Measurements from ENCODE around the gene FANCB. TPM values are rescaled to one million over a fixed set of nuclear protein-coding genes. Genes with fewer than 3 reads are reported as not detected.

Gene FANCB
- total RNA-seq, 1 donor from 2014 or later, result 3.4 TPM

- no peaks in the 10 kb centered on the region for H3K4me1 Mint-ChIP-seq (ENCODE audit: low read depth, unreplicated experiment)
- H3K4me3 Mint-ChIP-seq (ENCODE audit: unreplicated experiment), result no peak overlapping the region
- H3K9me3 Mint-ChIP-seq (ENCODE audit: unreplicated experiment), result no peaks in the 10 kb centered on the region
- H3K27me3 Mint-ChIP-seq (ENCODE audit: unreplicated experiment), result peaks cover 5% of the 10 kb centered on the region
- no peak overlapping the region for H3K27ac Mint-ChIP-seq (ENCODE audit: unreplicated experiment)
- H3K36me3 Mint-ChIP-seq (ENCODE audit: unreplicated experiment), result no peaks in the 10 kb centered on the region
- no peak for DNase-seq
- TF ChIP-seq, protein P1, sequence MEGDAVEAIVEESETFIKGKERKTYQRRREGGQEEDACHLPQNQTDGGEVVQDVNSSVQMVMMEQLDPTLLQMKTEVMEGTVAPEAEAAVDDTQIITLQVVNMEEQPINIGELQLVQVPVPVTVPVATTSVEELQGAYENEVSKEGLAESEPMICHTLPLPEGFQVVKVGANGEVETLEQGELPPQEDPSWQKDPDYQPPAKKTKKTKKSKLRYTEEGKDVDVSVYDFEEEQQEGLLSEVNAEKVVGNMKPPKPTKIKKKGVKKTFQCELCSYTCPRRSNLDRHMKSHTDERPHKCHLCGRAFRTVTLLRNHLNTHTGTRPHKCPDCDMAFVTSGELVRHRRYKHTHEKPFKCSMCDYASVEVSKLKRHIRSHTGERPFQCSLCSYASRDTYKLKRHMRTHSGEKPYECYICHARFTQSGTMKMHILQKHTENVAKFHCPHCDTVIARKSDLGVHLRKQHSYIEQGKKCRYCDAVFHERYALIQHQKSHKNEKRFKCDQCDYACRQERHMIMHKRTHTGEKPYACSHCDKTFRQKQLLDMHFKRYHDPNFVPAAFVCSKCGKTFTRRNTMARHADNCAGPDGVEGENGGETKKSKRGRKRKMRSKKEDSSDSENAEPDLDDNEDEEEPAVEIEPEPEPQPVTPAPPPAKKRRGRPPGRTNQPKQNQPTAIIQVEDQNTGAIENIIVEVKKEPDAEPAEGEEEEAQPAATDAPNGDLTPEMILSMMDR (IDR thresholded peaks at IDR 0.05; ENCODE audit: partially characterized antibody, unreplicated experiment), result no peak
These were observed 55.3 kb downstream of the FANCB start for GRCh38 chrX:14817571-14817970.

DNA sequence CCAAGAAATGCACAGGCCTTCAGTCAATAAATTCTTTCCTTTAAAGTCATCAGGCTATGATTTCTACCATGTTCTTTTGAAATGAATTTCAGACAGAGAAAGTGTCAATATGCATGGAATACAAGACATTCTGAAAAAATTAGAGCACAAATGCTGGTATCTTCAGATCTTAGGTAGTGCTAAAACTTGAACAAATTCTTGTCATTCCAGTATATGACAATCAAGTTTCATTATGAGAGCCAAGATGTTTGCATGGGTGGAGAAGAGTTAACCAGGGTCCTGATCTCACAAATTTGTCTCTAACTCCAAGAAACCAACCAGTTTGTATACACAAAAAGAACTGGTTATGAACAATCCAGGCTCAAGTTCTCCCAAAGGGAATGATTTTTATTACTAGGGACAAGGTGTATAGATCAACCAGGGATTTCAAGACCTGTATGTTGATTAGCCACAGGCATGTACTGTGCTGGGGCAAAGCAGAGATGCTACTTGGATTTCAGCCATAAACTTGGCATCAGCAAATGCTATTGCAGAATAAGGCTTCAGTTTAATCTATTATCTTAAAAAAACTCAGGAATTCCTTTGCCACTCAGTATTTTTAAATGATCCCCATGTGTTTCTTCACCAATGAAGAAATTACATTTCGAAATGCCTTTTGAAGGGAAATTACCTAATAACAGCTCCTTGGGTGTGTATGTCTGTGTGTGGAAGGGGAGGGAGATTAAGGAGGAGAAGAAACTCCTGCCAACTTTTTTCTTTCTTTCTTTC lies 69.7 kb downstream of the FANCB start:
- DNase-seq, result no peak
- Mint-ChIP-seq H3K4me3 (ENCODE audit: unreplicated experiment) (no peak overlapping the region), H3K27me3 (ENCODE audit: unreplicated experiment) (no peaks in the 10 kb centered on the region), H3K9me3 (ENCODE audit: unreplicated experiment) (no peaks in the 10 kb centered on the region), H3K4me1 (ENCODE audit: low read depth, unreplicated experiment) (no peaks in the 10 kb centered on the region), H3K36me3 (ENCODE audit: unreplicated experiment) (no peaks in the 10 kb centered on the region), H3K27ac (ENCODE audit: unreplicated experiment) (no peak overlapping the region)
- TF ChIP-seq, protein P1 (IDR thresholded peaks at IDR 0.05; ENCODE audit: partially characterized antibody, unreplicated experiment), result no peak

- H3K9me3 Mint-ChIP-seq (ENCODE audit: unreplicated experiment), result no peaks in the 10 kb centered on the region
- no peak overlapping the region for H3K4me3 Mint-ChIP-seq (ENCODE audit: unreplicated experiment)
- H3K27me3 Mint-ChIP-seq (ENCODE audit: unreplicated experiment), result no peaks in the 10 kb centered on the region
- TF ChIP-seq, protein P1 (IDR thresholded peaks at IDR 0.05; ENCODE audit: partially characterized antibody, unreplicated experiment), result no peak
- H3K27ac Mint-ChIP-seq (ENCODE audit: unreplicated experiment), result no peak overlapping the region
- no peak for DNase-seq
- H3K4me1 Mint-ChIP-seq (ENCODE audit: low read depth, unreplicated experiment), result no peaks in the 10 kb centered on the region
- H3K36me3 Mint-ChIP-seq (ENCODE audit: unreplicated experiment), result no peaks in the 10 kb centered on the region
These were observed 71.7 kb downstream of the FANCB start for GRCh38 chrX:14801136-14801535.

DNA sequence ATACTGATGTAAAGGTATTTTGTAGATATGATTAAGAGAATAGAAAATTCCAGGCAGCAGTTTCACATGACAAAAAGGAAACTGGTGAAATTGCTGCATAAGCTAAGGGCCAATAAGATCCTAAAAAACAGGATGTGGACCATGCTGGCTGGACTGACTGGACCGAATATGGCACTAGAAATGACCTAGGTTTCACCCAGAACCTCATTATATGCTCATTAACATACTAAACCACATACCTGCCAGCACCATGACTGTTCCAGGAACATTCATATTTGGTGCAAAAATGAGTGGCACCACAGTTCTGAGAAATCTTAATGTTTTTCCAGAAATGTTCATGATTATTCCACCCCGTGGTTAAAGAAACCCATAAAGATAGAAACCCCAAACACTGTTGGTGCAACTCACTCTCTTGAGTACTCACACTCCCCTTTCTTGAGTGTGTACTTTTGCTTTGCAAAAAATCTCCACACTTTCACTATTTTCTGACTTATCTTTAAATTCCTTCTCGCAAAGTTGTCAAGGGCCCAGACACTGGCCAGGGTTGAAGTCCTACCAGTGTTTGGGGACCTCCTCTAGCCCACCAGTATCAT lies 74.0 kb downstream of the FANCB start:
- H3K27ac Mint-ChIP-seq (ENCODE audit: unreplicated experiment), result no peak overlapping the region
- TF ChIP-seq, protein P1 (IDR thresholded peaks at IDR 0.05; ENCODE audit: partially characterized antibody, unreplicated experiment), result no peak
- H3K9me3 Mint-ChIP-seq (ENCODE audit: unreplicated experiment), result no peaks in the 10 kb centered on the region
- H3K36me3 Mint-ChIP-seq (ENCODE audit: unreplicated experiment), result no peaks in the 10 kb centered on the region
- DNase-seq, result no peak
- no peak overlapping the region for H3K4me3 Mint-ChIP-seq (ENCODE audit: unreplicated experiment)
- H3K4me1 Mint-ChIP-seq (ENCODE audit: low read depth, unreplicated experiment), result no peaks in the 10 kb centered on the region
- no peaks in the 10 kb centered on the region for H3K27me3 Mint-ChIP-seq (ENCODE audit: unreplicated experiment)

Other genes starting within 250 kb of the FANCB start
- 11.8 TPM for gene MOSPD2, start 352 bp upstream of the FANCB start, total RNA-seq (ENCODE audit: unreplicated experiment)